Osteoblast (primary cell): Measurements from ENCODE around the gene NTM. TPM values are rescaled to one million over a fixed set of nuclear protein-coding genes. Genes with fewer than 3 reads are reported as not detected.

Experiments used
- DNase-seq: peaks from one replicate; pipeline ENCODE4 v3.0.0; 2011; ENCODE audit warnings: low spot score, mixed read lengths; ENCODE audit not compliant: insufficient read length; ENCODE audit errors: missing footprints
- H2AFZ ChIP-seq: 2 replicates; pipeline ENCODE4 v1.6.0; 2011; ENCODE audit warnings: mild to moderate bottlenecking, low read length
- H3K27ac ChIP-seq: 2 replicates; pipeline ENCODE4 v1.5.1; 2011; ENCODE audit warnings: mild to moderate bottlenecking, low read depth, low read length, moderate library complexity
- H3K27me3 ChIP-seq: 2 replicates; pipeline ENCODE4 v1.6.0; 2012; ENCODE audit warnings: mild to moderate bottlenecking, control low read depth, inconsistent platforms, low read length, moderate library complexity; ENCODE audit not compliant: insufficient read depth
- H3K36me3 ChIP-seq: 2 replicates; pipeline ENCODE4 v1.5.1; 2011; ENCODE audit warnings: mild to moderate bottlenecking, low read length, control low read depth, moderate library complexity; ENCODE audit not compliant: insufficient read depth
- H3K4me1 ChIP-seq: 2 replicates; pipeline ENCODE4 v1.5.1; 2011; ENCODE audit warnings: mild to moderate bottlenecking, low read length, control low read depth, moderate library complexity; ENCODE audit not compliant: insufficient read depth
- H3K4me2 ChIP-seq: 2 replicates; pipeline ENCODE4 v1.6.0; 2011; ENCODE audit warnings: mild to moderate bottlenecking, low read length; ENCODE audit not compliant: insufficient read depth
- H3K4me3 ChIP-seq: fragments of 200-600 bp; sonication (generic); 3 replicates; pipeline ENCODE4 v1.5.1; 2012; ENCODE audit warnings: mild to moderate bottlenecking, low read length, inconsistent platforms; ENCODE audit not compliant: insufficient read depth
- H3K79me2 ChIP-seq: 2 replicates; pipeline ENCODE4 v1.6.0; 2012; ENCODE audit warnings: mild to moderate bottlenecking, low read length, control low read depth, inconsistent platforms; ENCODE audit not compliant: insufficient read depth
- H3K9me3 ChIP-seq: 2 replicates; pipeline ENCODE4 v1.5.1; 2011; ENCODE audit warnings: low read depth, low read length, control low read depth
- H4K20me1 ChIP-seq: 2 replicates; pipeline ENCODE4 v1.6.0; 2012; ENCODE audit warnings: mild to moderate bottlenecking, low read length, control low read depth; ENCODE audit not compliant: insufficient read depth
- total RNA-seq: library from RNA; depleted of rRNA; stranded (reverse); fragments of >200 nt; gene quantifications from 2 replicates; pipeline ENCODE4 v1.2.3, GENCODE V29; 2012
- TF ChIP-seq, protein P1 (sequence below): IDR thresholded peaks from 2 replicates; pipeline ENCODE4 v1.5.1; 2011; ENCODE audit warnings: mild to moderate bottlenecking, low read depth, low read length, moderate library complexity; ENCODE audit errors: extremely low read depth

Gene NTM
- total RNA-seq, 1 donor: 48.1 TPM

DNA sequence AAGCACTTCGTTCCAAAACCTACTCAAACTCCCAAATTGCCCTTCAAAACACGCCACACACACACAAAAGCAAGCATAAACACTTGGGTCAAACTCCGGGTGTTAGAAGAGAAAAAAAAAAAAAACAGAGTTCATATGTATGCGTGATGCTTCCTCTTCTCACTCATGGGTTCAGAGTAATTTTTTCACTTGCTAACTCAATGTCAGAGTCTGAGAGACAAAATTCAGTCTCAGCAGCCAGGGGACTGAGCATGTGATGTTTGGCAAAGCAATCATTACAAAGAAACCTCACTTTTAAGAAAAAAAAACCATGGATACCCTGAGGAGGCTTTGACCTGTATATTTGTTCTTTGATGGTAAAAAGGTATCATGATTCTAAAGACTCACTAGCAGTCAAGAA lies 461.7 kb downstream of the NTM start:
- Histone ChIP-seq H3K36me3 (no peaks in the 10 kb centered on the region), H4K20me1 (no peaks in the 10 kb centered on the region), H3K4me1 (no peaks in the 10 kb centered on the region), H3K27me3 (peaks cover 3% of the 10 kb centered on the region), H2AFZ (no peak overlapping the region), H3K4me2 (no peak overlapping the region), H3K9me3 (no peaks in the 10 kb centered on the region), H3K4me3 (no peak overlapping the region), H3K27ac (no peak overlapping the region), H3K79me2 (no peaks in the 10 kb centered on the region)
- DNase-seq: no peak
- TF ChIP-seq, protein P1, sequence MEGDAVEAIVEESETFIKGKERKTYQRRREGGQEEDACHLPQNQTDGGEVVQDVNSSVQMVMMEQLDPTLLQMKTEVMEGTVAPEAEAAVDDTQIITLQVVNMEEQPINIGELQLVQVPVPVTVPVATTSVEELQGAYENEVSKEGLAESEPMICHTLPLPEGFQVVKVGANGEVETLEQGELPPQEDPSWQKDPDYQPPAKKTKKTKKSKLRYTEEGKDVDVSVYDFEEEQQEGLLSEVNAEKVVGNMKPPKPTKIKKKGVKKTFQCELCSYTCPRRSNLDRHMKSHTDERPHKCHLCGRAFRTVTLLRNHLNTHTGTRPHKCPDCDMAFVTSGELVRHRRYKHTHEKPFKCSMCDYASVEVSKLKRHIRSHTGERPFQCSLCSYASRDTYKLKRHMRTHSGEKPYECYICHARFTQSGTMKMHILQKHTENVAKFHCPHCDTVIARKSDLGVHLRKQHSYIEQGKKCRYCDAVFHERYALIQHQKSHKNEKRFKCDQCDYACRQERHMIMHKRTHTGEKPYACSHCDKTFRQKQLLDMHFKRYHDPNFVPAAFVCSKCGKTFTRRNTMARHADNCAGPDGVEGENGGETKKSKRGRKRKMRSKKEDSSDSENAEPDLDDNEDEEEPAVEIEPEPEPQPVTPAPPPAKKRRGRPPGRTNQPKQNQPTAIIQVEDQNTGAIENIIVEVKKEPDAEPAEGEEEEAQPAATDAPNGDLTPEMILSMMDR: no peak

DNA sequence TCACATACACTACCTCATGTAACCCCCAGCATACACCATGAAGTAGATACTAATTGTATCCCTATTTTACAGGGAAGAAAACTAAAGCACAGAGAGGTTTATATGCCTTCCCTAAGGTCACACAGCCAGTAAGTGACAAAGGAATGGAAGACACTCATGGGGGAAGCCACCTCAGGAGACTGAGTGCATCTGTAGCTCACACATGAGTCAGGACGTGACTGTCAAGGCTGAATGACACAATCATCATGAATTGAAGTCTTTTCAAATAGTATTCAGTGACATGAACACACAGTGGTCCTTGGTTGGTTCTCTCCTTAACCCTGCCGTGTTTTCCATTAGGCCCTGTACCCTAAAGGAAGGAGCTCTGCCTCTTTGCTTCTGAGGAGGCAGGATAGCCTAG lies 463.0 kb downstream of the NTM start:
- TF ChIP-seq, protein P1: no peak
- H3K4me1 ChIP-seq: no peaks in the 10 kb centered on the region
- H3K4me2 ChIP-seq: no peak overlapping the region
- no peaks in the 10 kb centered on the region for H3K9me3 ChIP-seq
- H3K4me3 ChIP-seq: no peak overlapping the region
- H4K20me1 ChIP-seq: no peaks in the 10 kb centered on the region
- DNase-seq: no peak
- no peaks in the 10 kb centered on the region for H3K79me2 ChIP-seq
- H3K27ac ChIP-seq: no peak overlapping the region
- H2AFZ ChIP-seq: no peak overlapping the region
- peaks cover 3% of the 10 kb centered on the region for H3K27me3 ChIP-seq
- H3K36me3 ChIP-seq: no peaks in the 10 kb centered on the region

DNA sequence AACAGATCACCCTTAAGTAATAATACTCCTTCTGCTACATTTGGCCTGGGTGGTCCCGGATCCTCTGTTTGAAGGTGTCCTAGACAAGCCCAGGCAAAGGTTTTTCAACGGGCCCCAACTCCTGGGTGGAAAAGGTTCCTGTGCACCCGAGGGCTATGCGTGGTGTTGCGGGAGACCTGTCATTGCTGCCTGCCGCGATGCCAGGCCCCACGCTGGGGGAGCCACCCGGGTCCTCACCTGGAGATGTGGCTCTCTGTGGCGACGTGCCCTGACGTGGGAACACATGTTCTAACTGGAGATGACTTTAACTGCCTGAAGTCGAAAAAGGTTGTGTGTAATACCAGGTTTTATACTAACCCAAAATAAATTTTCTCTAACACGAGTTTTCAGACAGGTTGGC lies 467.1 kb downstream of the NTM start:
- Histone ChIP-seq H3K9me3 (no peaks in the 10 kb centered on the region), H3K4me2 (no peak overlapping the region), H3K4me1 (no peaks in the 10 kb centered on the region)

DNA sequence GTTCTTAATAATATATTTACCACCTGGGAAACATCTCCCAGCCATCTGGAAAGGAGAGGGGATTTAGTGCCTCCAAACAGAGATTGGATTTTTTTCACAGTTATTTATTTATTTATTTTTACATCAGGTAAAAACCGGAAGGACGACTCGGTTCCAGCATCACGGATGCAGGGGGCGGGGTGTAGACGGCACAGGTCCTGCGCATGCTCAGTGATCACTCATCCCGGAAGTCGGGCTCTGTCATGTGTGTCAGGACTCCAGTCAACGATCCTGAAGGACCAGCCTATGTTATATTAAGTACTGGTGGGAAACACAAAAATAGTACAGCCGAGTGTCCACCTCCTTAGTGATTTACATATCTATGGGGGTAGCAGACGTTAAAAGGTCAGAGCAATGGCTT lies 467.6 kb downstream of the NTM start:
- Histone ChIP-seq H3K4me1 (no peaks in the 10 kb centered on the region), H3K27me3 (no peaks in the 10 kb centered on the region), H4K20me1 (no peaks in the 10 kb centered on the region), H3K4me3 (no peak overlapping the region), H3K9me3 (no peaks in the 10 kb centered on the region), H3K36me3 (no peaks in the 10 kb centered on the region), H3K27ac (no peak overlapping the region), H3K4me2 (no peak overlapping the region), H3K79me2 (no peaks in the 10 kb centered on the region), H2AFZ (no peak overlapping the region)
- TF ChIP-seq, protein P1: no peak
- DNase-seq: no peak

More for the DNA sequence above, 467.1 kb downstream of the NTM start:
- Histone ChIP-seq H2AFZ (no peak overlapping the region), H3K79me2 (no peaks in the 10 kb centered on the region), H3K4me3 (no peak overlapping the region), H4K20me1 (no peaks in the 10 kb centered on the region), H3K27me3 (no peaks in the 10 kb centered on the region), H3K27ac (no peak overlapping the region), H3K36me3 (no peaks in the 10 kb centered on the region)
- no peak for DNase-seq
- TF ChIP-seq, protein P1: no peak
